GM19025 (cell line): ENCODE results near the gene NFX1.
"Not testable (repeated sequence)": the region's sequence is repeated elsewhere in the genome, so short reads cannot be mapped to it uniquely, and the experiment has no call there.

ENCODE experiments used
- ATAC-seq: cut with Tn5 transposase; IDR thresholded peaks from one replicate; pipeline ENCODE4 v1.9.1; 2021; ENCODE audit warnings: mild to moderate bottlenecking, low read depth, moderate library complexity; ENCODE audit not compliant: unreplicated experiment

The NFX1 gene

GRCh38 chr9:33385536-33385935, 95.2 kb downstream of the NFX1 start:
- not testable (repeated sequence) for ATAC-seq

- ATAC-seq: not testable (repeated sequence)
These were observed 95.8 kb downstream of the NFX1 start for GRCh38 chr9:33385979-33386640.

- ATAC-seq: not testable (repeated sequence)
These were observed 96.3 kb downstream of the NFX1 start for GRCh38 chr9:33386641-33386996.

- not testable (repeated sequence) for ATAC-seq
These were observed 96.7 kb downstream of the NFX1 start for GRCh38 chr9:33386998-33387397.

GRCh38 chr9:33388110-33388994, 98.0 kb downstream of the NFX1 start:
- ATAC-seq: no peak

GRCh38 chr9:33391111-33391771, 100.9 kb downstream of the NFX1 start:
- not testable (repeated sequence) for ATAC-seq

- ATAC-seq: not testable (repeated sequence)
These were observed 102.3 kb downstream of the NFX1 start for GRCh38 chr9:33392591-33393021.

- no peak for ATAC-seq
These were observed 103.3 kb downstream of the NFX1 start for GRCh38 chr9:33393581-33393980.

- ATAC-seq: not testable (repeated sequence)
These were observed 103.7 kb downstream of the NFX1 start for GRCh38 chr9:33393986-33394385.

- ATAC-seq: not testable (repeated sequence)
These were observed 105.0 kb downstream of the NFX1 start for GRCh38 chr9:33395159-33395879.

GRCh38 chr9:33397801-33398200, 107.5 kb downstream of the NFX1 start:
- ATAC-seq: not testable (repeated sequence)

- not testable (repeated sequence) for ATAC-seq
These were observed 108.7 kb downstream of the NFX1 start for GRCh38 chr9:33399047-33399446.

GRCh38 chr9:33401809-33402208, 111.5 kb downstream of the NFX1 start:
- ATAC-seq: not testable (repeated sequence)

GRCh38 chr9:33402371-33402770, 112.1 kb downstream of the NFX1 start, which contains the start of gene AQP7:
Gene AQP7, minus strand, starts transcription at chr9:33402568. Its CDS starts 1,306 bp downstream, at chr9:33401262.
- ATAC-seq: not testable (repeated sequence)

- no peak for ATAC-seq
These were observed 113.8 kb downstream of the NFX1 start for GRCh38 chr9:33403941-33404787.

GRCh38 chr9:33404788-33405362, 114.6 kb downstream of the NFX1 start:
- no peak for ATAC-seq

GRCh38 chr9:33407061-33407460, 116.7 kb downstream of the NFX1 start:
- no peak for ATAC-seq

GRCh38 chr9:33408087-33408486, 117.8 kb downstream of the NFX1 start:
- ATAC-seq: no peak

GRCh38 chr9:33414268-33414667, 124.0 kb downstream of the NFX1 start:
- ATAC-seq: no peak
